OCI-LY1 (cell line): ENCODE measurements around the gene TEKT1.
"Not testable (repeated sequence)": the region's sequence is repeated elsewhere in the genome, so short reads cannot be mapped to it uniquely, and the experiment has no call there.

ENCODE experiments used
- H2AFZ ChIP-seq: fragments of 200-600 bp; sonication (generic), shearing (Covaris generic); 2 replicates; pipeline ENCODE4 v1.6.0; 2014; ENCODE audit warnings: antibody characterized with exemption, mild to moderate bottlenecking, low read length
- H3F3A ChIP-seq: fragments of 200-600 bp; sonication (generic), shearing (Covaris generic); 2 replicates; pipeline ENCODE4 v1.6.0; 2014; ENCODE audit warnings: mild to moderate bottlenecking, antibody characterized with exemption, low read length, moderate library complexity; ENCODE audit not compliant: insufficient read depth
- H3K27ac ChIP-seq: fragments of 200-600 bp; sonication (generic); 2 replicates; pipeline ENCODE4 v1.5.1; 2014; ENCODE audit warnings: low read length, mixed run types, mild to moderate bottlenecking, low read depth; ENCODE audit not compliant: poor library complexity, severe bottlenecking
- H3K27me3 ChIP-seq: fragments of 200-600 bp; sonication (generic); 2 replicates; pipeline ENCODE4 v1.6.0; 2014; ENCODE audit warnings: antibody characterized with exemption, mild to moderate bottlenecking, low read length, moderate library complexity; ENCODE audit not compliant: insufficient read depth
- H3K36me3 ChIP-seq: fragments of 200-600 bp; sonication (generic); 2 replicates; pipeline ENCODE4 v1.6.1; 2014; ENCODE audit warnings: mild to moderate bottlenecking, antibody characterized with exemption, low read length, moderate library complexity, mixed read lengths; ENCODE audit not compliant: insufficient read depth
- H3K4me1 ChIP-seq: fragments of 200-600 bp; sonication (generic); 2 replicates; pipeline ENCODE4 v1.5.1; 2014; ENCODE audit warnings: mild to moderate bottlenecking, low read length, moderate library complexity; ENCODE audit not compliant: insufficient read depth, severe bottlenecking
- H3K4me2 ChIP-seq: fragments of 200-600 bp; sonication (generic), shearing (Covaris generic); 2 replicates; pipeline ENCODE4 v1.6.1; 2014; ENCODE audit warnings: low read length
- H3K4me3 ChIP-seq: fragments of 200-600 bp; sonication (generic); 2 replicates; pipeline ENCODE4 v1.5.1; 2014; ENCODE audit warnings: low read length, low read depth, mild to moderate bottlenecking, mixed read lengths; ENCODE audit not compliant: poor library complexity, severe bottlenecking
- H3K79me2 ChIP-seq: fragments of 200-600 bp; shearing (Covaris generic); 2 replicates; pipeline ENCODE4 v1.6.1; 2016; ENCODE audit warnings: mixed run types, low read length, mixed read lengths; ENCODE audit not compliant: insufficient read depth
- H3K9ac ChIP-seq: fragments of 200-600 bp; sonication (generic), shearing (Covaris generic); 2 replicates; pipeline ENCODE4 v1.6.1; 2014; ENCODE audit warnings: mild to moderate bottlenecking, low read length, mixed read lengths
- H3K9me2 ChIP-seq: fragments of 200-600 bp; sonication (generic), shearing (Covaris generic); 2 replicates; pipeline ENCODE4 v1.6.1; 2014; ENCODE audit warnings: low read depth, mild to moderate bottlenecking, low read length, mixed read lengths
- H3K9me3 ChIP-seq: fragments of 200-600 bp; shearing (Covaris generic); 2 replicates; pipeline ENCODE4 v1.6.1; 2014; ENCODE audit warnings: low read length, mixed read lengths
- H4K20me1 ChIP-seq: fragments of 200-600 bp; sonication (generic), shearing (Covaris generic); 2 replicates; pipeline ENCODE4 v1.6.0; 2016; ENCODE audit warnings: mild to moderate bottlenecking, low read length; ENCODE audit not compliant: insufficient read depth
- EZH2 ChIP-seq: fragments of 200-600 bp; sonication (generic), shearing (Covaris generic); IDR thresholded peaks from 2 replicates; pipeline ENCODE4 v1.8.0; 2017; ENCODE audit warnings: borderline replicate concordance, mixed run types, mild to moderate bottlenecking, antibody characterized with exemption, low read length, moderate library complexity, mixed read lengths
- TF ChIP-seq, protein P1 (sequence below): fragments of 200-600 bp; sonication (generic), shearing (Covaris generic); IDR thresholded peaks from 2 replicates; pipeline ENCODE4 v1.5.1; 2017; ENCODE audit warnings: mild to moderate bottlenecking, antibody characterized with exemption, low read length, moderate library complexity, mixed read lengths

TEKT1 gene

GRCh38 chr17:6856051-6856450, 24.5 kb upstream of the TEKT1 start:
- H3K9me3 ChIP-seq, result peaks cover 3% of the 10 kb centered on the region; the same call in 1 of the 2 replicates
- no peak for TF ChIP-seq EZH2
- TF ChIP-seq, protein P1, sequence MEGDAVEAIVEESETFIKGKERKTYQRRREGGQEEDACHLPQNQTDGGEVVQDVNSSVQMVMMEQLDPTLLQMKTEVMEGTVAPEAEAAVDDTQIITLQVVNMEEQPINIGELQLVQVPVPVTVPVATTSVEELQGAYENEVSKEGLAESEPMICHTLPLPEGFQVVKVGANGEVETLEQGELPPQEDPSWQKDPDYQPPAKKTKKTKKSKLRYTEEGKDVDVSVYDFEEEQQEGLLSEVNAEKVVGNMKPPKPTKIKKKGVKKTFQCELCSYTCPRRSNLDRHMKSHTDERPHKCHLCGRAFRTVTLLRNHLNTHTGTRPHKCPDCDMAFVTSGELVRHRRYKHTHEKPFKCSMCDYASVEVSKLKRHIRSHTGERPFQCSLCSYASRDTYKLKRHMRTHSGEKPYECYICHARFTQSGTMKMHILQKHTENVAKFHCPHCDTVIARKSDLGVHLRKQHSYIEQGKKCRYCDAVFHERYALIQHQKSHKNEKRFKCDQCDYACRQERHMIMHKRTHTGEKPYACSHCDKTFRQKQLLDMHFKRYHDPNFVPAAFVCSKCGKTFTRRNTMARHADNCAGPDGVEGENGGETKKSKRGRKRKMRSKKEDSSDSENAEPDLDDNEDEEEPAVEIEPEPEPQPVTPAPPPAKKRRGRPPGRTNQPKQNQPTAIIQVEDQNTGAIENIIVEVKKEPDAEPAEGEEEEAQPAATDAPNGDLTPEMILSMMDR, result no peak
- H2AFZ ChIP-seq, result no peak overlapping the region
- no peaks in the 10 kb centered on the region for H3K27me3 ChIP-seq
- H3K27ac ChIP-seq, result peak overlapping the region; percentile 65
- peaks cover 23% of the 10 kb centered on the region for H3K36me3 ChIP-seq
- peaks cover 51% of the 10 kb centered on the region for H3K4me1 ChIP-seq
- H3K4me2 ChIP-seq, result peak overlapping the region; percentile 62
- H3K9ac ChIP-seq, result peak overlapping the region; percentile 63; the same call in 1 of the 2 replicates
- H4K20me1 ChIP-seq, result no peaks in the 10 kb centered on the region
- no peaks in the 10 kb centered on the region for H3F3A ChIP-seq
- peaks cover 52% of the 10 kb centered on the region for H3K79me2 ChIP-seq
- no peaks in the 10 kb centered on the region for H3K9me2 ChIP-seq
- H3K4me3 ChIP-seq, result peak overlapping the region; percentile 64

DNA sequence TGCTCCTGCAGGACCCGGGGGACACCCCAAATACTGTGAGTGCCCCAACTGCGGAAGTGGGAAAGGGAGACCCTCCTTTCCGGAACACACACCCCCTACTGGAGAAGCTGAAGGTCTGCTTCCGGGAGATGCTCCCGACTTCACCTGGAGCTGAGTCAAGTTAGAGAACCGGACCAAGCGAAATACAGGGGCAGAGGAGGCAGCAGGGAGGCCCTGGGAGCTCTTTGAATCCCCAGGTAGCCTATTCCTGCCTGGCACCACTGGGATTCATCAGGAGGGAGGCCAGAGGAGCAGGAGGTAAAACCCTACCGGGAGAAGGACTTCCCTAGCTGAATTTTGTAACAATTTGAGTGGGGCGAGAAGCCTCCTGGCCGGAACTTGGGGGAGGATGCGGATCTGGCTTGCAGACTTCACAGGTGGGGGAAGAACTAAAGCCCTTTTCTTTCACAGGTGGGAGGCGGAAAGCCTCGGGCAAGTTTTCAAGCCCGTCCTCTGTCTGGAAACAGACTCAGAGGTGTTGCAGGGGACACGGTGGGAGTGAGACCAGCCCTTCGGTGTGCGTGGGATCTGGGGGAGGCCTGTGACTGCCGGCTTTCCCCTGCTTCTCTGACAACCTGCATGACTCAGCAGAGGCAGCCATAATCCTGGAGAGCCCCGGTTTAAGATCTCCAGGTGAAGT, 22.4 kb upstream of the TEKT1 start:
- no peaks in the 10 kb centered on the region for H3K9me2 ChIP-seq
- no peaks in the 10 kb centered on the region; the same call in 1 of the 2 replicates for H3K9me3 ChIP-seq
- H3K27me3 ChIP-seq, result no peaks in the 10 kb centered on the region
- H3K4me3 ChIP-seq, result peak overlapping the region; percentile 64
- TF ChIP-seq, protein P1, result peak; percentile 38
- no peak for TF ChIP-seq EZH2
- H4K20me1 ChIP-seq, result no peaks in the 10 kb centered on the region
- H3K36me3 ChIP-seq, result peaks cover 9% of the 10 kb centered on the region
- peaks cover 31% of the 10 kb centered on the region for H3K79me2 ChIP-seq
- peak overlapping the region; percentile 18 for H3K27ac ChIP-seq
- H3F3A ChIP-seq, result no peaks in the 10 kb centered on the region
- H3K9ac ChIP-seq, result peak overlapping the region; percentile 63
- peaks cover 51% of the 10 kb centered on the region for H3K4me1 ChIP-seq
- no peak overlapping the region for H2AFZ ChIP-seq
- H3K4me2 ChIP-seq, result peak overlapping the region; percentile 62

DNA sequence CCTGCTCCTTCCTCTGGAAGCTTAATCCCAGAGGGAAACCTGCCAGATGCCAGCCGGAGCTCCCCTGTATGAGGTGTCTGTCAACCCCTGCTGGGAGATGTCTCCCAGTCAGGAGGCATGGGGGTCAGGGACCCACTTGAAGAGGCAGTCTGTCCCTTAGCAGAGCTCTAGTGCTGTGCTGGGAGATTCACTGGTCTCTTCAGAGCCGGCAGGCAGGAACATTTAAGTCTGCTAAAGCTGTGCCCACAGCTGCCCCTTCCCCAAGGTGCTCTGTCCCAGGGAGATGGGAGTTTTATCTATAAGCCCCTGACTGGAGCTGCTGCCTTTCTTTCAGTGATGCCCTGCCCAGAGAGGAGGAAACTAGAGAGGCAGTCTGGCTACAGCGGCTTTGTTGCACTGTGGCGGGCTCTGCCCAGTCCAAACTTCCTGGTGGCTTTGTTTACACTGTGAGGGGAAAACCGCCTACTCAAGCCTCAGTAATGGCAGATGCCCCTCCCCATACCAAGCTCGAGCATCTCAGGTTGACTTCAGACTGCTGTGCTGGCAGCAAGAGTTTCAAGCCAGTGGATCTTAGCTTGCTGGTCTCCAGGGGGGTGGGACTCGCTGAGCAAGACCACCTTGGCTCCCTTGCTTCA, 17.1 kb upstream of the TEKT1 start:
- H3K27me3 ChIP-seq, H4K20me1 ChIP-seq, H3K4me1 ChIP-seq, H3K4me3 ChIP-seq, H3K36me3 ChIP-seq, H2AFZ ChIP-seq, H3K27ac ChIP-seq, H3K4me2 ChIP-seq, H3K9me3 ChIP-seq, H3K79me2 ChIP-seq, H3F3A ChIP-seq, H3K9me2 ChIP-seq, H3K9ac ChIP-seq: not testable (repeated sequence)

GRCh38 chr17:6846138-6846537, 14.6 kb upstream of the TEKT1 start:
- not testable (repeated sequence) for H3K4me1 ChIP-seq, H3K9me3 ChIP-seq, H3K27ac ChIP-seq, H3K4me2 ChIP-seq, H4K20me1 ChIP-seq, H3F3A ChIP-seq, H2AFZ ChIP-seq, H3K79me2 ChIP-seq, H3K4me3 ChIP-seq, H3K9ac ChIP-seq, H3K9me2 ChIP-seq, H3K36me3 ChIP-seq, H3K27me3 ChIP-seq

- H3K79me2 ChIP-seq, H3K27ac ChIP-seq, H3K36me3 ChIP-seq, H4K20me1 ChIP-seq, H2AFZ ChIP-seq, H3K9ac ChIP-seq, H3K9me2 ChIP-seq, H3F3A ChIP-seq, H3K4me2 ChIP-seq, H3K27me3 ChIP-seq, H3K9me3 ChIP-seq, H3K4me3 ChIP-seq, H3K4me1 ChIP-seq: not testable (repeated sequence)
These were observed 12.9 kb upstream of the TEKT1 start for GRCh38 chr17:6844406-6844805.
